Type B pancreatic cell (in vitro differentiated cells): ENCODE measurements around the gene SAMD11. TPM values are rescaled to one million over a fixed set of nuclear protein-coding genes. Genes with fewer than 3 reads are reported as not detected.
A peak's percentile ranks its signal among the peaks of the same experiment; 100 is the strongest.
"Not testable (repeated sequence)": the region's sequence is repeated elsewhere in the genome, so short reads cannot be mapped to it uniquely, and the experiment has no call there.

Experiments
- DNase-seq: peaks from one replicate; pipeline ENCODE4 v3.0.0; 2021; ENCODE audit warnings: mixed read lengths; ENCODE audit not compliant: unreplicated experiment; ENCODE audit errors: extremely low spot score
- H3K27ac Mint-ChIP-seq: 2 replicates; pipeline ENCODE4 v1.8.0; 2021; ENCODE audit warnings: mild to moderate bottlenecking, mixed read lengths
- H3K27me3 Mint-ChIP-seq: 2 replicates; pipeline ENCODE4 v1.8.0; 2021; ENCODE audit warnings: mixed read lengths
- H3K36me3 Mint-ChIP-seq: 2 replicates; pipeline ENCODE4 v1.8.0; 2021; ENCODE audit warnings: mixed read lengths
- H3K4me1 Mint-ChIP-seq: one replicate; pipeline ENCODE4 v1.8.0; 2021; ENCODE audit warnings: mixed read lengths; ENCODE audit not compliant: unreplicated experiment
- H3K4me3 Mint-ChIP-seq: 2 replicates; pipeline ENCODE4 v1.8.0; 2021; ENCODE audit warnings: mild to moderate bottlenecking, mixed read lengths
- H3K9me3 Mint-ChIP-seq: 2 replicates; pipeline ENCODE4 v1.8.0; 2021; ENCODE audit warnings: mixed read lengths
- CTCF ChIP-seq: fragments of 200-600 bp; sonication (generic); conservative IDR thresholded peaks from 2 replicates; pipeline ENCODE4 v1.5.0; 2021; ENCODE audit warnings: antibody characterized with exemption, mild to moderate bottlenecking
- total RNA-seq: library from RNA; stranded (reverse); gene quantifications from 2 replicates; pipeline ENCODE4 v1.2.1, GENCODE V29; 2021; ENCODE audit warnings: low replicate concordance

Gene SAMD11
- total RNA-seq, 1 donor from 2014 or later: 50.5 TPM

- TF ChIP-seq CTCF: no peak
- H3K27me3 Mint-ChIP-seq: peaks cover 17% of the 10 kb centered on the region
- no peaks in the 10 kb centered on the region for H3K9me3 Mint-ChIP-seq
- H3K4me3 Mint-ChIP-seq: no peak overlapping the region
- no peak for DNase-seq
- H3K27ac Mint-ChIP-seq: no peak overlapping the region
- H3K36me3 Mint-ChIP-seq: no peaks in the 10 kb centered on the region
- peaks cover 4% of the 10 kb centered on the region for H3K4me1 Mint-ChIP-seq
Observed at GRCh38 chr1:973459-974292, 50.0 kb downstream of the SAMD11 start.

- H3K36me3 Mint-ChIP-seq: no peaks in the 10 kb centered on the region
- no peak for DNase-seq
- TF ChIP-seq CTCF: no peak
- H3K9me3 Mint-ChIP-seq: no peaks in the 10 kb centered on the region
- H3K4me1 Mint-ChIP-seq: peaks cover 4% of the 10 kb centered on the region
- H3K27me3 Mint-ChIP-seq: peaks cover 11% of the 10 kb centered on the region
- no peak overlapping the region for H3K4me3 Mint-ChIP-seq
- no peak overlapping the region for H3K27ac Mint-ChIP-seq
Observed at GRCh38 chr1:974293-974640, 50.5 kb downstream of the SAMD11 start.

- DNase-seq: no peak
- no peaks in the 10 kb centered on the region for H3K9me3 Mint-ChIP-seq
- no peak for TF ChIP-seq CTCF
- H3K4me3 Mint-ChIP-seq: no peak overlapping the region
- H3K27ac Mint-ChIP-seq: no peak overlapping the region
- no peaks in the 10 kb centered on the region for H3K36me3 Mint-ChIP-seq
- H3K4me1 Mint-ChIP-seq: peaks cover 4% of the 10 kb centered on the region
- H3K27me3 Mint-ChIP-seq: peaks cover 5% of the 10 kb centered on the region
Observed at GRCh38 chr1:974687-975328, 51.1 kb downstream of the SAMD11 start.

- no peak for DNase-seq
- Mint-ChIP-seq H3K36me3 (no peaks in the 10 kb centered on the region), H3K9me3 (no peaks in the 10 kb centered on the region), H3K4me3 (peak overlapping the region; percentile 61), H3K27ac (no peak overlapping the region), H3K27me3 (peaks cover 5% of the 10 kb centered on the region), H3K4me1 (peaks cover 4% of the 10 kb centered on the region)
- TF ChIP-seq CTCF: no peak
Observed at GRCh38 chr1:975365-975764, 51.6 kb downstream of the SAMD11 start.

- Mint-ChIP-seq H3K36me3 (no peaks in the 10 kb centered on the region), H3K9me3 (no peaks in the 10 kb centered on the region), H3K27ac (peak overlapping the region; percentile 50), H3K27me3 (peaks cover 7% of the 10 kb centered on the region), H3K4me3 (peak overlapping the region; percentile 61), H3K4me1 (peaks cover 4% of the 10 kb centered on the region)
- TF ChIP-seq CTCF: peak; percentile 80
- no peak for DNase-seq
Observed at GRCh38 chr1:975896-976683, 52.4 kb downstream of the SAMD11 start.

- not testable (repeated sequence) for H3K27ac Mint-ChIP-seq, H3K9me3 Mint-ChIP-seq, H3K4me3 Mint-ChIP-seq, H3K27me3 Mint-ChIP-seq, DNase-seq, H3K36me3 Mint-ChIP-seq, H3K4me1 Mint-ChIP-seq
Observed at GRCh38 chr1:976791-977190, 53.1 kb downstream of the SAMD11 start.
